SK-N-MC (cell line): ENCODE data around the gene GRIA1.

Experiments used
- DNase-seq: peaks from one replicate; pipeline ENCODE4 v3.0.0-alpha.2; 2011; ENCODE audit warnings: low read depth, low spot score
- H3K27ac ChIP-seq: fragments of 200-600 bp; sonication (generic); 2 replicates; pipeline ENCODE4 v1.5.1; 2016; ENCODE audit warnings: mixed run types
- H3K36me3 ChIP-seq: fragments of 200-600 bp; sonication (generic); 2 replicates; pipeline ENCODE4 v1.6.1; 2017; ENCODE audit warnings: antibody characterized with exemption, low read length, mixed read lengths; ENCODE audit not compliant: insufficient read depth
- H3K4me3 ChIP-seq: fragments of 200-600 bp; sonication (generic); 2 replicates; pipeline ENCODE4 v1.5.1; 2016
- H3K9ac ChIP-seq: fragments of 200-600 bp; sonication (generic); 2 replicates; pipeline ENCODE4 v1.8.0; 2017; ENCODE audit warnings: mixed run types, mixed read lengths; ENCODE audit not compliant: insufficient read length
- H3K9me3 ChIP-seq: fragments of 200-600 bp; sonication (generic); 2 replicates; pipeline ENCODE4 v1.6.1; 2017; ENCODE audit warnings: low read depth, mild to moderate bottlenecking, antibody characterized with exemption, low read length, moderate library complexity, mixed read lengths
- EZH2 ChIP-seq: fragments of 200-600 bp; sonication (generic); IDR thresholded peaks from one replicate; pipeline ENCODE4 v1.6.1; 2017; ENCODE audit warnings: antibody characterized with exemption
- FOXP2 ChIP-seq: optimal IDR thresholded peaks from 2 replicates; pipeline ENCODE3; 2011; ENCODE audit warnings: mild to moderate bottlenecking, moderate library complexity; ENCODE audit not compliant: insufficient read depth; ENCODE audit errors: extremely low read length, control extremely low read depth
- POLR2AphosphoS5 ChIP-seq: IDR thresholded peaks from 2 replicates; pipeline ENCODE4 v1.6.1; 2012; ENCODE audit warnings: mild to moderate bottlenecking, low read depth, low read length, borderline replicate concordance

GRIA1 gene

GRCh38 chr5:153546566-153546965 lies 56.1 kb downstream of the GRIA1 start:
- Histone ChIP-seq H3K4me3 (no peak overlapping the region), H3K9ac (no peak overlapping the region), H3K27ac (no peak overlapping the region), H3K36me3 (no peaks in the 10 kb centered on the region), H3K9me3 (no peaks in the 10 kb centered on the region)
- DNase-seq, result no peak
- TF ChIP-seq EZH2 (no peak), POLR2AphosphoS5 (no peak), FOXP2 (no peak)

GRCh38 chr5:153551537-153552079 lies 61.1 kb downstream of the GRIA1 start:
- no peaks in the 10 kb centered on the region for H3K9me3 ChIP-seq
- no peak overlapping the region for H3K9ac ChIP-seq
- H3K36me3 ChIP-seq, result no peaks in the 10 kb centered on the region
- TF ChIP-seq FOXP2 (no peak), POLR2AphosphoS5 (no peak), EZH2 (no peak)
- DNase-seq, result no peak
- H3K27ac ChIP-seq, result no peak overlapping the region
- no peak overlapping the region for H3K4me3 ChIP-seq

DNA sequence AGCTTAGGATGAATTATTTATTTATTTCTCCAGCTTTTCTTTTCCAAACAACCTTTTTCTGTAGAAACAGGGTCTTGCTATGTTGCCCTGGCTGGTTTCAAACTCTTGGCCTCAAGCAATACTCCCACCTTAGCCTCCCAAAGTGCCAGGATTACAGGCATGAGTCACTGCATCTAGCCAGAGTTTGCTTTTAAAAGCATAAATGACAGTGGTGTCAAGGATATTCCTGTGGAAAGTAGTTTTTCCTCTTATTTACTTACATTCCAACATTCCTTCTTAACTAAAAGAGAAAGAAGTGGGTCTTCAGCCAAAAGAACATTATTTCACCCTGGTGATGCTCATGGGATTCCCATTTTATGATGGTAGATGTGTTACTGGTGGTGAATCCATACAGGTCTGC lies 62.4 kb downstream of the GRIA1 start:
- Histone ChIP-seq H3K9me3 (no peaks in the 10 kb centered on the region), H3K9ac (no peak overlapping the region), H3K4me3 (no peak overlapping the region), H3K27ac (no peak overlapping the region), H3K36me3 (no peaks in the 10 kb centered on the region)
- no peak for DNase-seq
- TF ChIP-seq EZH2 (no peak), FOXP2 (no peak), POLR2AphosphoS5 (no peak)

DNA sequence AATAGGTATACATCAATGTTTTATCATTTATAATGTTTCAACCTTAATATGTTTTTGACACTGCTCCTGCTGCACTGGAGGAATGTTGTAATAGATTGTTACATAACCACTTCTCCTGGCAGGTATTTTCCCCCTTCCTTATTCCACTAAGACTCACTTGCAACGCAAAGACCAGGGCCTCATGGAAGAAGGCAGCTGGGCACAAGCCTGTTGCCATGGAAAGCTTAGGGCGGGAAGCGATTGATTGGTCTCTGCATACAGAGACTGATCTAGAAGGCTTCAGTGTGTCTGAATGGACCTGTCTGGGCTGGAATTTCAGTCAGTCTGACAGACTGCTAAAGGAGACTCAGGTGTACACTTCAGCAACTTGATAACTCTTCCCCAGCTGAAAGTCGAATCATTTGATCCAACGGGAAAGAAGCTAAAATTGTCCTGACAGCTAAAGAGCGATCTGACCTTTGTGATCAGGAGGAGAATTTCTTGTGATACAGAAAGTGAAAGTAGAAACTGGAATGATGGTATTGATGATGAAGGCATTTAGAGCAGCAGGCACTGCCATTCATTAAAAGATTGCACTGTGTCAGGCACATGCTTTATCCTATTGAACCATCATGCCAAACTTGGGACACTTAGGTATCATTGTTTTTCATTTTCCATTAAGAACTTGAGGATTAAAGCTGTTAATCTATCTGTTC lies 65.1 kb downstream of the GRIA1 start:
- TF ChIP-seq POLR2AphosphoS5 (no peak), EZH2 (no peak), FOXP2 (no peak)
- H3K9me3 ChIP-seq, result no peaks in the 10 kb centered on the region
- no peak overlapping the region for H3K9ac ChIP-seq
- no peak for DNase-seq
- H3K4me3 ChIP-seq, result no peak overlapping the region
- H3K36me3 ChIP-seq, result no peaks in the 10 kb centered on the region
- H3K27ac ChIP-seq, result no peak overlapping the region

DNA sequence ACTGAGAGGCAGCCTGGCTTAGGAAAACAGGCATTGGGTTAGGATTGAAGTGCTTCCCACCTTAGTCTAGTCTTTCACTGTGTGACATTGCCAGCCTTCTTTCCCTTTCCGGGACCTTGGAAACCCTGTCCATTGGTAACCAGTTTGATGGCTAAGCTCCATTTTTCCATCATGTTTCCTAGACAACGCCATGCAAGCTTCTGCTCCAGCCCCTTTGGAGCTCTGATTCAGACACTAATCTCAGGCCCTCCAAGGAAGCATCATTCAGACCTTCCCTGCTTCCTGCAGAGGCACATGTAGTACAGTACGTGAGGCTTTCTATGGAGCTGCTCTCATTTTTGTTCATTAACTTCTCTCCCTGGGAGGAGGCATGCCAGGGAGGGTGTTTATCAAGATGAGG lies 68.5 kb downstream of the GRIA1 start:
- no peaks in the 10 kb centered on the region for H3K9me3 ChIP-seq
- no peak overlapping the region for H3K9ac ChIP-seq
- H3K4me3 ChIP-seq, result no peak overlapping the region
- no peaks in the 10 kb centered on the region for H3K36me3 ChIP-seq
- no peak for DNase-seq
- H3K27ac ChIP-seq, result no peak overlapping the region
- no peak for TF ChIP-seq EZH2
- TF ChIP-seq POLR2AphosphoS5, result no peak
- no peak for TF ChIP-seq FOXP2

DNA sequence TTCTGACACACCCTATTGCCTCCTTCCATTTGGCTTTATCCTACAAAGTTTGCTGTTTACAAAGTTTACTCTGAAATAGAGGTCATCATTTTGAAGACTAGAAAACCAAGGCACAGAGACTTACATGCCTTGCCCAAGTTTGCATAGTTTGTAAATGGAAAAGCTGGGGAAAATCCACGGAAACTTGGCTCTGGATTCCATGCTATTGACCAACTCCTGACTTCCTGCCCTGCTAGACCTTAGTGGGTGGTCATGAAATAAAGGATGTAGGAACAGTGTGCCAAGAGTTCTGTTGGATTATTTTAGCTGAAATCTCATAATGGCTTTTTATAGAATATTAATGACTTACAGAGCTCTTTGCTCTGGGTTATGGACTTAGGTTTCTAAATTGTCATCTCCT lies 69.5 kb downstream of the GRIA1 start:
- Histone ChIP-seq H3K27ac (no peak overlapping the region), H3K9me3 (no peaks in the 10 kb centered on the region), H3K36me3 (no peaks in the 10 kb centered on the region), H3K9ac (no peak overlapping the region), H3K4me3 (no peak overlapping the region)
- no peak for DNase-seq
- TF ChIP-seq FOXP2 (no peak), EZH2 (no peak), POLR2AphosphoS5 (no peak)

DNA sequence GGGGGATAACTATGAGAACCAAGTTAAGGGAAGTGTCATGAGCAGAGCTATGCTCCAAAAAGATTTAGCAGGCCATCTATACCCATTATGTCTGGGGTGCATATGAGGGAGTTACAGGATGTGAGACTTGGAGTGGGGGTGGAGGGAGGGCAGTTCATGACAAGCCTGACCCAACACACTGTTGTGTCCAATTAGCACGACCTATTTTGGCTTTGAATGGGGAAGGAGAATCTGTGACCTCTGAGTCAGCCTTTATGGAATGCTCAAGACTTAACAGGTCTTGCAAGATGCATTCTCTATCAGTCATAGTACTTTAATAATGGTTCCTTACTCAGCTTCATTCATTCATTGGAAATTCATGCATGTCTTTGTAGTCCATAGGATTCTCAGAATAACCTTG lies 71.7 kb downstream of the GRIA1 start:
- H3K4me3 ChIP-seq, result no peak overlapping the region
- H3K9ac ChIP-seq, result no peak overlapping the region
- TF ChIP-seq FOXP2 (no peak), POLR2AphosphoS5 (no peak), EZH2 (no peak)
- no peaks in the 10 kb centered on the region for H3K36me3 ChIP-seq
- H3K27ac ChIP-seq, result no peak overlapping the region
- no peaks in the 10 kb centered on the region for H3K9me3 ChIP-seq
- DNase-seq, result no peak

GRCh38 chr5:153565822-153566221 lies 75.4 kb downstream of the GRIA1 start:
- no peak overlapping the region for H3K4me3 ChIP-seq

GRCh38 chr5:153569036-153569435 lies 78.6 kb downstream of the GRIA1 start:
- TF ChIP-seq POLR2AphosphoS5 (no peak), EZH2 (no peak), FOXP2 (no peak)
- DNase-seq, result no peak

More at GRCh38 chr5:153565822-153566221, 75.4 kb downstream of the GRIA1 start:
- Histone ChIP-seq H3K36me3 (no peaks in the 10 kb centered on the region), H3K9ac (no peak overlapping the region), H3K9me3 (no peaks in the 10 kb centered on the region), H3K27ac (no peak overlapping the region)
- TF ChIP-seq FOXP2 (no peak), EZH2 (no peak), POLR2AphosphoS5 (no peak)
- DNase-seq, result no peak

GRCh38 chr5:153571162-153571561 lies 80.7 kb downstream of the GRIA1 start:
- DNase-seq, result no peak
- TF ChIP-seq FOXP2 (no peak), EZH2 (no peak), POLR2AphosphoS5 (no peak)
- no peak overlapping the region for H3K4me3 ChIP-seq
- no peaks in the 10 kb centered on the region for H3K9me3 ChIP-seq
- H3K36me3 ChIP-seq, result no peaks in the 10 kb centered on the region
- H3K27ac ChIP-seq, result no peak overlapping the region
- no peak overlapping the region for H3K9ac ChIP-seq

More at GRCh38 chr5:153569036-153569435, 78.6 kb downstream of the GRIA1 start:
- H3K9me3 ChIP-seq, result no peaks in the 10 kb centered on the region
- no peak overlapping the region for H3K27ac ChIP-seq
- no peaks in the 10 kb centered on the region for H3K36me3 ChIP-seq
- H3K4me3 ChIP-seq, result no peak overlapping the region
- no peak overlapping the region for H3K9ac ChIP-seq
